Measurements from ENCODE around the gene TMEM131L. TPM values are rescaled to one million over a fixed set of nuclear protein-coding genes. Genes with fewer than 3 reads are reported as not detected.
A peak's percentile ranks its signal among the peaks of the same experiment; 100 is the strongest.

Gene TMEM131L
- total RNA-seq, 1 donor from 2014 or later: 6.4 TPM

DNA sequence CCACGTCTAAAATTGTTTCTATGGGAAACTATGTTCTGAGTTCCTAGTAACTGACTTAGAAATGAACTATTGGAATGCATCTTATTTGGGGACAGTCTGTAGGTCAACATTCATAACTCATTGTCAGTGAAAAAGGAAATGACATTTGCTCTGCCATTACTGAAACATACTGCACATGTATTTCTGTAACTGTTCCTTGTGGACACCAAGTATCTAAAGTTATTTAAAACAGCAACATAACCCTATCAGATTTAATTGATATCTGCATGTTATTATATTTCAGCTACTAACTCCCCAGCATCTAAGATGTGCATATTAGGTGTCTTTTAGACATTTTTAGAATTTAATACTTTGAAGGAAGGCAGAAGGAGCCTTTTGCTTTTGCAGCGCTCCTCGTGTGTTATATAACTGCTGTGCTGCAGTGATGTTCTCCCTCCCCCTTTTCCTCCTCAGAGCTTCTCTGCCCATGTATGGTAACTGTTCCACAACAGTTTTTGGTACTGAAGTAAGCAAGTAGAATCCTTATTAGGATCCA, 37.2 kb upstream of the TMEM131L start:
- TF ChIP-seq, protein P1, sequence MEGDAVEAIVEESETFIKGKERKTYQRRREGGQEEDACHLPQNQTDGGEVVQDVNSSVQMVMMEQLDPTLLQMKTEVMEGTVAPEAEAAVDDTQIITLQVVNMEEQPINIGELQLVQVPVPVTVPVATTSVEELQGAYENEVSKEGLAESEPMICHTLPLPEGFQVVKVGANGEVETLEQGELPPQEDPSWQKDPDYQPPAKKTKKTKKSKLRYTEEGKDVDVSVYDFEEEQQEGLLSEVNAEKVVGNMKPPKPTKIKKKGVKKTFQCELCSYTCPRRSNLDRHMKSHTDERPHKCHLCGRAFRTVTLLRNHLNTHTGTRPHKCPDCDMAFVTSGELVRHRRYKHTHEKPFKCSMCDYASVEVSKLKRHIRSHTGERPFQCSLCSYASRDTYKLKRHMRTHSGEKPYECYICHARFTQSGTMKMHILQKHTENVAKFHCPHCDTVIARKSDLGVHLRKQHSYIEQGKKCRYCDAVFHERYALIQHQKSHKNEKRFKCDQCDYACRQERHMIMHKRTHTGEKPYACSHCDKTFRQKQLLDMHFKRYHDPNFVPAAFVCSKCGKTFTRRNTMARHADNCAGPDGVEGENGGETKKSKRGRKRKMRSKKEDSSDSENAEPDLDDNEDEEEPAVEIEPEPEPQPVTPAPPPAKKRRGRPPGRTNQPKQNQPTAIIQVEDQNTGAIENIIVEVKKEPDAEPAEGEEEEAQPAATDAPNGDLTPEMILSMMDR (IDR thresholded peaks at IDR 0.05): no peak
- no peaks in the 10 kb centered on the region for H3K36me3 Mint-ChIP-seq (ENCODE audit: unreplicated experiment)
- H3K9me3 Mint-ChIP-seq (ENCODE audit: unreplicated experiment): no peaks in the 10 kb centered on the region
- no peaks in the 10 kb centered on the region for H3K27me3 Mint-ChIP-seq (ENCODE audit: unreplicated experiment)
- no peak overlapping the region for H3K27ac Mint-ChIP-seq (ENCODE audit: unreplicated experiment)
- peaks cover 8% of the 10 kb centered on the region for H3K4me1 Mint-ChIP-seq (ENCODE audit: unreplicated experiment)
- H3K4me3 Mint-ChIP-seq (ENCODE audit: unreplicated experiment): no peak overlapping the region
- DNase-seq (ENCODE audit: extremely low spot score, unreplicated experiment): no peak

DNA sequence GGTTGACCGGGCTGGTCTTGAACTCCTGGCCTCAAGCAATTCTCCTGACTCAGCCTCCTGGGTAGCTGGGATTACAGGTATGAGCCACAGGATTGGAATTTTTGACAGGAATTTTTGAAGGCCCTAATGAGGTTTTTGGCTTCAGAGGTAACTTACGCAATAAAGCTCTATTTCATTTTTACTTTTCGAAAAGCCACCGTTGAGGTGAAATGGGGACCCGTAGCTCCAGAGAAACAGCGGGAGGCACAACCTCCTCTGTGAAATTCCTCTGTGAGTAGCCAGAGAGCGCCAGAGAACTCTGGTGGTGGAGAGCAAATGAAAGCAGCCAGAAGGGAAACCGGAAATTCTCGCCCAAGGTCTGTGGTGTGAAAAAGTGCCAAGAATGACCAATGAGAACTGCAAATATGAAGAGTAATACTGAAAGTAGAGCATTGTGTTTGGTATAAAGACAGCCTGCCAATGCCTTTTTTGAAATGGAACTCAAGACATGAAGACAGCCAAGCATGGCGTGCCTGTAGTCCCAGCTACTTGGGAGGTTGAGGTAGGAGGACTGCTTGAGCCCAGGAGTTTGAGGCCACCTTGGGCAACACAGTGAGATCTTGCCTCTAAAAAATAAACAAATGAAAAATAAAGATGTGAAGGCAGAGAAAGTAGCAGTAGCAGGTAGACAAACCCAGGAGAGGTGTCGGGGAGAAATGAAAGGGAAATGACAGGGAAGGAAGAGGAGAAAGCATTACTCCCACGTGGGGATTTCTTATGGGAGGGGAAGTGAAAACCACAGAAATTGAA, 33.0 kb upstream of the TMEM131L start:
- no peak overlapping the region for H3K27ac Mint-ChIP-seq (ENCODE audit: unreplicated experiment)
- no peaks in the 10 kb centered on the region for H3K9me3 Mint-ChIP-seq (ENCODE audit: unreplicated experiment)
- peaks cover 8% of the 10 kb centered on the region for H3K4me1 Mint-ChIP-seq (ENCODE audit: unreplicated experiment)
- H3K36me3 Mint-ChIP-seq (ENCODE audit: unreplicated experiment): no peaks in the 10 kb centered on the region
- H3K4me3 Mint-ChIP-seq (ENCODE audit: unreplicated experiment): no peak overlapping the region
- H3K27me3 Mint-ChIP-seq (ENCODE audit: unreplicated experiment): no peaks in the 10 kb centered on the region
- DNase-seq (ENCODE audit: extremely low spot score, unreplicated experiment): peak; percentile 53
- TF ChIP-seq, protein P1 (IDR thresholded peaks at IDR 0.05): peak; percentile 55

DNA sequence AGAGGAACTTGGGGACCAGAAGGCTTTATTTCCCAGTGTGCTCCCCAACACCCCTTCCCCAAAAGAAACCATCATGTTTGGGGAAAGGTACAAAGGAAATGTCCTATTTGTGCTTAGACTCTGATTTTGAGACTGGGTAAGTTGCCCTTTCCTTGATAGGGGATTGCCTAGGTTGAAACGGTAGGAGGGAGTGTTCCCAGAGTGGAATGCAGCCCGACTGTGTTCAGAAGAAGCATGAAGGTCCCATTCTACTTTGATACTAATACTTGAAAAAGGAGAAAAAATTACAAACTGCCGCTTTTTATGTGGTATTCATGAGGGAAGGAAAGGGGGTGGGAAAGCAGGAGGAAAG, 32.4 kb upstream of the TMEM131L start:
- Mint-ChIP-seq H3K27ac (ENCODE audit: unreplicated experiment) (no peak overlapping the region), H3K27me3 (ENCODE audit: unreplicated experiment) (no peaks in the 10 kb centered on the region), H3K4me1 (ENCODE audit: unreplicated experiment) (peaks cover 8% of the 10 kb centered on the region), H3K9me3 (ENCODE audit: unreplicated experiment) (no peaks in the 10 kb centered on the region), H3K4me3 (ENCODE audit: unreplicated experiment) (no peak overlapping the region), H3K36me3 (ENCODE audit: unreplicated experiment) (no peaks in the 10 kb centered on the region)
- no peak for DNase-seq (ENCODE audit: extremely low spot score, unreplicated experiment)
- TF ChIP-seq, protein P1 (IDR thresholded peaks at IDR 0.05): no peak

DNA sequence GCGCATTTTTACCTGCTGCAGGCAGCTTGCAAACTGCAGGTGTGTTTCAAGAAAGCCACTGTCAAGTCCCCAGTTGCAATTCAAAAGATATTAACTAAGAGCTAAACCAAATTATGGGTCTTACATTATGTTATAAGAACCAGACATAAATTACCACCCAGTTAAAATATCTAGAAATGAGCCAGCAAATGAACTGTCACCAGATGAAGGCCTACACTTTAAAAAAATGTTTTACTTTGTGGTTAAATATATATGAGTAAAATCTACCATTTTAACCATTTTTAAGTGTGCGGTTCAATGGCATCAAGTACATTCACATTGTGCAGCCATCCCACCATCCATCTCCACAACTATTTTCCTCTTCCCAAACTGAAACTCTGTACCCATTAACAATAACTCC, 32.0 kb upstream of the TMEM131L start:
- H3K4me1 Mint-ChIP-seq (ENCODE audit: unreplicated experiment): peaks cover 4% of the 10 kb centered on the region
- no peaks in the 10 kb centered on the region for H3K27me3 Mint-ChIP-seq (ENCODE audit: unreplicated experiment)
- H3K4me3 Mint-ChIP-seq (ENCODE audit: unreplicated experiment): no peak overlapping the region
- H3K9me3 Mint-ChIP-seq (ENCODE audit: unreplicated experiment): no peaks in the 10 kb centered on the region
- H3K36me3 Mint-ChIP-seq (ENCODE audit: unreplicated experiment): no peaks in the 10 kb centered on the region
- H3K27ac Mint-ChIP-seq (ENCODE audit: unreplicated experiment): no peak overlapping the region
- TF ChIP-seq, protein P1 (IDR thresholded peaks at IDR 0.05): no peak
- DNase-seq (ENCODE audit: extremely low spot score, unreplicated experiment): no peak

DNA sequence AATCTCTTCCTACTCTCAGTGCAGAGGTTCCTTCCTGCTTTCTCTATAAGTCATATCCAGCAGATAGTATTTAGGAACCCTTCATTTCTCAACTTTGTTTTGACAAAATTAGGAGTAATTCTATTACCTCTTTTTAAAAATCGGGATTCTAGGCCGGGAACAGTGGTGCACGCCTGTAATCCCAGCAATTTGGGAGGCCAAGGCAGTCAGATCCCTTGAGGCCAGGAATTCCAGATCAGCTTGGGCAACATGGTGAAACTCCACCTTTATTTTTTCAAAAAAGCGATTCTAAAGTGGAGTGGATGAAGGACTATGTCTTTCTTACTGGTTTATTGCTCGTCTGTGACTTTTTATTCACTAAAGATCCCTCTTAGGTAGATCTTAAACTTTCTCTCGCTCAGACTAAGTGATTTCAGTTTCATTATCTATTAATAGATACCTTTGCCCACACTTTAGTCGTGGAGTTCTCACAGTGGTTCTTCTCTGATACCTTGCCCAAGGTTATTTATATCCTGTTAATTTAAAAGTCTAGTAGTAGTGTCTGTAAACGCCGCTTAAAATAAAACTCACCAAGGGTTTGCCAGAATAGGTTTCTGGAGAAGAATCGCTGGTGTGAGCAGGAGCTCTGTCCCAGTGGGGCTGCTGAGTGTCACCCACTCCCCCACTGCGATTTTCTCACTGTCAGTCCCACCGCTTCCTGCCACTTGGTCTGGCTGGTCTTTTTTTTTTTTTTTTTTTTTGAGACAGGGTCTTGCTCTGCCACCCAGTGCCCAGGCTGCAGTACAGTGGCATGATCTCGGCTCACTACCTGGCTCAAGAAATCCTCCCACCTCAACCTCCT, 27.0 kb upstream of the TMEM131L start:
- no peak overlapping the region for H3K27ac Mint-ChIP-seq (ENCODE audit: unreplicated experiment)
- no peaks in the 10 kb centered on the region for H3K9me3 Mint-ChIP-seq (ENCODE audit: unreplicated experiment)
- no peaks in the 10 kb centered on the region for H3K27me3 Mint-ChIP-seq (ENCODE audit: unreplicated experiment)
- no peaks in the 10 kb centered on the region for H3K4me1 Mint-ChIP-seq (ENCODE audit: unreplicated experiment)
- no peak overlapping the region for H3K4me3 Mint-ChIP-seq (ENCODE audit: unreplicated experiment)
- DNase-seq (ENCODE audit: extremely low spot score, unreplicated experiment): peak; percentile 27
- TF ChIP-seq, protein P1 (IDR thresholded peaks at IDR 0.05): no peak
- H3K36me3 Mint-ChIP-seq (ENCODE audit: unreplicated experiment): no peaks in the 10 kb centered on the region
